ENCODE measurements around the gene ETFDH.

DNA sequence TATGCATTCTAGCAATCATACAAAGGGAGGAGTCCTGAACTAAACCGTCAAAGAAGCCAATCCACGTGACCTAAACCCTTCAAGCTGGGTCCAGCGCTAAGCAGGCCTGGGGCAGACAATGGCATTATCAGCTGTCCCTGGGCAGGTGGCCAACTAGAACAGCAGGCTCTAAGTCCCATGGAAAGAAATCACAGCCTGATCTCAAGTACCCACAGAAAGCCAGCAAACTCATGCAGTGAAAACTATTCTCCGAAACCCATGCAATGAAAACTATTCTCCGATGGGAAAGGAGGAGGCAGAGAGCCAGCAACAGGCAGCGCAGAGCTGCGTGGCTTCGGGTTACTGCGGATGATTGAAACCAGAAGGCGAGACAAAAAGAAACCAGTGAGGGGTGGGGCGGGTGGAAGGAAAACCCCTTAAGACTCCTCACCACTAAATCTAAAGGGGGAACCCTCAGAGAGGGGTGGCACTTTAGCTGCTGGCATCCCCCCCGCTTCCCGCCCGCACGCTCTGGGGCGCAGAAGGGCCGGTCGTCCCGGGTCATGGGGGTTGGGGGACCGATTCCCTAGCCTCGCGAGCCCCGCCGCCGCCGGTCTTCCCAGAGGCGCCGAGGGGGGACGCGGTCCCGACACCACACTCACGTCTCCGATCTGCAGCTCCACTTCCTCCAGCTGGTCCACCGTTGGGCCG, 976 bp upstream of the ETFDH start:
- TF ChIP-seq, protein P1, sequence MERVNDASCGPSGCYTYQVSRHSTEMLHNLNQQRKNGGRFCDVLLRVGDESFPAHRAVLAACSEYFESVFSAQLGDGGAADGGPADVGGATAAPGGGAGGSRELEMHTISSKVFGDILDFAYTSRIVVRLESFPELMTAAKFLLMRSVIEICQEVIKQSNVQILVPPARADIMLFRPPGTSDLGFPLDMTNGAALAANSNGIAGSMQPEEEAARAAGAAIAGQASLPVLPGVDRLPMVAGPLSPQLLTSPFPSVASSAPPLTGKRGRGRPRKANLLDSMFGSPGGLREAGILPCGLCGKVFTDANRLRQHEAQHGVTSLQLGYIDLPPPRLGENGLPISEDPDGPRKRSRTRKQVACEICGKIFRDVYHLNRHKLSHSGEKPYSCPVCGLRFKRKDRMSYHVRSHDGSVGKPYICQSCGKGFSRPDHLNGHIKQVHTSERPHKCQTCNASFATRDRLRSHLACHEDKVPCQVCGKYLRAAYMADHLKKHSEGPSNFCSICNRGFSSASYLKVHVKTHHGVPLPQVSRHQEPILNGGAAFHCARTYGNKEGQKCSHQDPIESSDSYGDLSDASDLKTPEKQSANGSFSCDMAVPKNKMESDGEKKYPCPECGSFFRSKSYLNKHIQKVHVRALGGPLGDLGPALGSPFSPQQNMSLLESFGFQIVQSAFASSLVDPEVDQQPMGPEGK (CRISPR knock-in tag; IDR thresholded peaks at IDR 0.05; ENCODE audit: borderline replicate concordance): no peak
- TF ChIP-seq, protein P2, sequence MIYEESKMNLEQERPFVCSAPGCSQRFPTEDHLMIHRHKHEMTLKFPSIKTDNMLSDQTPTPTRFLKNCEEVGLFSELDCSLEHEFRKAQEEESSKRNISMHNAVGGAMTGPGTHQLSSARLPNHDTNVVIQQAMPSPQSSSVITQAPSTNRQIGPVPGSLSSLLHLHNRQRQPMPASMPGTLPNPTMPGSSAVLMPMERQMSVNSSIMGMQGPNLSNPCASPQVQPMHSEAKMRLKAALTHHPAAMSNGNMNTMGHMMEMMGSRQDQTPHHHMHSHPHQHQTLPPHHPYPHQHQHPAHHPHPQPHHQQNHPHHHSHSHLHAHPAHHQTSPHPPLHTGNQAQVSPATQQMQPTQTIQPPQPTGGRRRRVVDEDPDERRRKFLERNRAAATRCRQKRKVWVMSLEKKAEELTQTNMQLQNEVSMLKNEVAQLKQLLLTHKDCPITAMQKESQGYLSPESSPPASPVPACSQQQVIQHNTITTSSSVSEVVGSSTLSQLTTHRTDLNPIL (CRISPR knock-in tag; IDR thresholded peaks at IDR 0.05; ENCODE audit: low read depth): no peak
- TF ChIP-seq BACH2 (CRISPR knock-in tag; IDR thresholded peaks at IDR 0.05; ENCODE audit: borderline replicate concordance) (no peak), ZFP30 (CRISPR knock-in tag; IDR thresholded peaks at IDR 0.05) (no peak), ZFP3 (CRISPR knock-in tag; IDR thresholded peaks at IDR 0.05) (no peak), ISL1 (CRISPR knock-in tag; IDR thresholded peaks at IDR 0.05) (no peak), RARB (CRISPR knock-in tag; IDR thresholded peaks at IDR 0.05) (no peak)
- TF ChIP-seq, protein P3, sequence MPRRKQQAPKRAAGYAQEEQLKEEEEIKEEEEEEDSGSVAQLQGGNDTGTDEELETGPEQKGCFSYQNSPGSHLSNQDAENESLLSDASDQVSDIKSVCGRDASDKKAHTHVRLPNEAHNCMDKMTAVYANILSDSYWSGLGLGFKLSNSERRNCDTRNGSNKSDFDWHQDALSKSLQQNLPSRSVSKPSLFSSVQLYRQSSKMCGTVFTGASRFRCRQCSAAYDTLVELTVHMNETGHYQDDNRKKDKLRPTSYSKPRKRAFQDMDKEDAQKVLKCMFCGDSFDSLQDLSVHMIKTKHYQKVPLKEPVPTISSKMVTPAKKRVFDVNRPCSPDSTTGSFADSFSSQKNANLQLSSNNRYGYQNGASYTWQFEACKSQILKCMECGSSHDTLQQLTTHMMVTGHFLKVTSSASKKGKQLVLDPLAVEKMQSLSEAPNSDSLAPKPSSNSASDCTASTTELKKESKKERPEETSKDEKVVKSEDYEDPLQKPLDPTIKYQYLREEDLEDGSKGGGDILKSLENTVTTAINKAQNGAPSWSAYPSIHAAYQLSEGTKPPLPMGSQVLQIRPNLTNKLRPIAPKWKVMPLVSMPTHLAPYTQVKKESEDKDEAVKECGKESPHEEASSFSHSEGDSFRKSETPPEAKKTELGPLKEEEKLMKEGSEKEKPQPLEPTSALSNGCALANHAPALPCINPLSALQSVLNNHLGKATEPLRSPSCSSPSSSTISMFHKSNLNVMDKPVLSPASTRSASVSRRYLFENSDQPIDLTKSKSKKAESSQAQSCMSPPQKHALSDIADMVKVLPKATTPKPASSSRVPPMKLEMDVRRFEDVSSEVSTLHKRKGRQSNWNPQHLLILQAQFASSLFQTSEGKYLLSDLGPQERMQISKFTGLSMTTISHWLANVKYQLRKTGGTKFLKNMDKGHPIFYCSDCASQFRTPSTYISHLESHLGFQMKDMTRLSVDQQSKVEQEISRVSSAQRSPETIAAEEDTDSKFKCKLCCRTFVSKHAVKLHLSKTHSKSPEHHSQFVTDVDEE (CRISPR knock-in tag; IDR thresholded peaks at IDR 0.05): no peak
